ENCODE results near the gene ANKRD30A. TPM values are rescaled to one million over a fixed set of nuclear protein-coding genes. Genes with fewer than 3 reads are reported as not detected.

ANKRD30A gene
- total RNA-seq, 4 donors from 2014 or later, result 0.66 to 3.0 (median 1.3) TPM

- TF ChIP-seq CTCF (IDR thresholded peaks at IDR 0.05; ENCODE audit: low read depth), result no peak
Observed at GRCh38 chr10:37285063-37285462, 159.7 kb downstream of the ANKRD30A start.

DNA sequence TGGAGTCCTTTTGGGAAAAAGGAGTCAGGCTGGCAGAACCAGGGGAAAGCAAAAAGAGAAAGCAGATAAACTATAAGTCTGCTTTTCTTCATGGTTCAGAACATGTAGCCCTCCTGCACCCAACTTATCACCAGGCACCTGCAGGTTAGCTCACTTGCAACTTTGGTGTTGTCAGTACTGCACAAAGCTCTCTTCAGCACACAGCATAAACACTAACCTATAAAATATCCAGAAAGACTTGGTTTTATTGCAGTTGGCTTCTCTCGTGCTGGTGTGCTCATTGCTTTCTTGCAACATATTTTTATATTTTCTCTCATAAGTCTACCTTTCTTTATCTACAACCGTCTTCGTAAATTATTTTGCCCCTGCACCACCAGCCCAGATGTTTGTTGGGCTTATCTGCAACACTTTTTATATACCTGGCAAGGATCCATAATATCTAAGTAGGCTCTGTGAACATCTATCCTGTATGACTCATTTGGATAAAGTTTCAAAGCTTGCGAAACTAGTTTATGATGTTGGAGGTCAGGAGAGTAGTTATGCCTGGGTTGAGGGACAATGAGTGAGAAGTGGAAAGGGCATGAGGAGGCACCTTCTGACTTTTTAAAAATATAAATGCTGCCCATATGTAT is 164.6 kb downstream of the ANKRD30A start:
- TF ChIP-seq CTCF (IDR thresholded peaks at IDR 0.05; ENCODE audit: low read depth), result no peak

DNA sequence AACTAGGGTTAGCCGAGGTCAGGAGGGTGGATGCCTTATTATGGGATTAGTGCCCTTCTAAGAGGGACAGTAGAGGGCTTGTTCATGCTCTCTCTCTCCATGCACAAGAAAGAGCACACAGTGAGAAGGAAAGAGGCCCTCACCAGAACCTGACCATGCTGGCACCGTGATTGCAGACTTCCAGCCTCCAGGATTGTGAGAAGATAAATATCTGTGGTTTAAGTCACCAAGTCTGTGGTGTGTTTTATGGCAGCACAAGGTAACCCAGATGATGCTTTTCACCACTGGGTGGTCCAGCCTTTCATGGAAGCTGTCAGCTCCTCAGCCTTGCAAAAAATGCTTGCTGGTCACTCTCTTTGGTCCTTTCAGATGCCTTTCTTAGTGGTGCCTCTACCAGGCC is 175.9 kb downstream of the ANKRD30A start:
- TF ChIP-seq CTCF (IDR thresholded peaks at IDR 0.05; ENCODE audit: low read depth), result no peak

- TF ChIP-seq CTCF (IDR thresholded peaks at IDR 0.05; ENCODE audit: low read depth), result no peak
Observed at GRCh38 chr10:37304036-37304435, 178.6 kb downstream of the ANKRD30A start.

GRCh38 chr10:37314350-37314749 is 189.0 kb downstream of the ANKRD30A start:
- TF ChIP-seq CTCF (IDR thresholded peaks at IDR 0.05; ENCODE audit: low read depth), result no peak

GRCh38 chr10:37314862-37315261 is 189.5 kb downstream of the ANKRD30A start:
- TF ChIP-seq CTCF (IDR thresholded peaks at IDR 0.05; ENCODE audit: low read depth), result no peak

DNA sequence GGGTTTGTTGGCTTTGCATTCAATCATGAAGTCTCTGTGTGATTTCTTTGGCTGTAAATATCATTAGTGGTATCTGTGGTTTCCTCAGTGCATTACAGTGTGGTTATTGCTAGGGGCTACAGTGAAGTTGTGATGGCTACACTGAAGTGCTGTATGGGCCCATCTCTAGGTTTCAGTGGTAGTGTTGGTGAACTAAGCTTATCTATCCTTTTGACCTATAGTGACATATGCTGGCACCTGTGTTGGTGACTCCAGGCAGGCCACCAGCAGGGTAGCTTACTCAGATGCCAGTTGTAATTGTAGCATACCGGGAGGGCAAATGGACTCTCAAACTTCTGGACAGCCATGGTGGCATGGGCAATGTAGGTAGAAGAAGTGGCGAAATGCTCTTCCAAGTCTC is 219.0 kb downstream of the ANKRD30A start:
- TF ChIP-seq CTCF (IDR thresholded peaks at IDR 0.05; ENCODE audit: low read depth), result no peak
